Stimulated activated naive CD4-positive, alpha-beta T cell (primary cell): ENCODE measurements around the gene CCL22.
"Not testable (repeated sequence)": the region's sequence is repeated elsewhere in the genome, so short reads cannot be mapped to it uniquely, and the experiment has no call there.

Experiments
- DNase-seq, 6 experiments: peaks; one replicate each; lab custom pipeline; 2025; lab: John Stamatoyannopoulos, UW

CCL22 gene, protein sequence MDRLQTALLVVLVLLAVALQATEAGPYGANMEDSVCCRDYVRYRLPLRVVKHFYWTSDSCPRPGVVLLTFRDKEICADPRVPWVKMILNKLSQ

DNA sequence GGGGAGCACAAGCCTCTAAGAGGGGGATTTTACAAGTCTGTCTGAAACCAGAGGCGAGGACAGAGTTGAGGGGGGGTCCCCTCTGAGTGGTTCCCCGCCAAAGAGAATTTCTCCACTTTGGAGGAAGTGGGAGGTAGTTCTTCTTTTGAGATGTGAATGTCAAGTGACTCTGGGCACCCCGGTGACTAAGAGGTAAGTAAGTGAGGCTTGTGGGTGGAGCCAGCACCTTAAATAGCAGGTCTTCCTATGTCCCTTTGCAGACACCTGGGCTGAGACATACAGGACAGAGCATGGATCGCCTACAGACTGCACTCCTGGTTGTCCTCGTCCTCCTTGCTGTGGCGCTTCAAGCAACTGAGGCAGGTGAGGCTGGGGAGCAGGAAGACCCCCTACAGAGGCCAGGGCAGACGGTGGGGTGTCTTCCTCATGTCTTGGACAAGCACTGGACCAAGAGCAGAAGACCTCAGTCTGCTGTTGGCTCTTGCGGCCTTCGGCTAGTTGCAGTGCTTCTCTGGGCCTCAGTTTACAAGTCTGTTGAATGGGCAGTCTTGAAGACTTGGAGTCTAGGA, at the start of gene CCL22:
CCL22 (plus strand) TSS at position 257 of the 569 bp plus-strand sequence; CDS start at position 291, 34 bp downstream.
- DNase-seq = no peak

DNA sequence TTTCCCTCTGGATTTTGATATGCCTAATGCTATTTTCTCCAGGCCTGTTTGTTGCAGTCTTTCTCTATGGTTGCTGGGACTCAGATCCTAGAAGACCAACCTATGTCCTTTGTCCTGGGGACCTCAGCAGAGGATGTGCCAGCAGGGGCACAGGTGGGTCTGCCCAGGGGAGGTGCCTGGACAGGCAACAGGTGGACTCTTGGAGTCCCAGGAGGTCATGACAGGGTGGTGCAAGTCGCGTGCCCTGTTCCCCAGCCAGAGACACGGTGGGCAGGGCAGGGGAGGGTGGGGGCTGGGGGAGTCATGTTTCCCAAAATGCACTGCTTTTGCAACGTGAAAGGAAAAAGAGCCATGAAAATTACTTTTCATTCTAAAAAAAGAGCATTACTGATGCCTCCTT, 47.8 kb upstream of the CCL22 start:
- no peak for DNase-seq

DNA sequence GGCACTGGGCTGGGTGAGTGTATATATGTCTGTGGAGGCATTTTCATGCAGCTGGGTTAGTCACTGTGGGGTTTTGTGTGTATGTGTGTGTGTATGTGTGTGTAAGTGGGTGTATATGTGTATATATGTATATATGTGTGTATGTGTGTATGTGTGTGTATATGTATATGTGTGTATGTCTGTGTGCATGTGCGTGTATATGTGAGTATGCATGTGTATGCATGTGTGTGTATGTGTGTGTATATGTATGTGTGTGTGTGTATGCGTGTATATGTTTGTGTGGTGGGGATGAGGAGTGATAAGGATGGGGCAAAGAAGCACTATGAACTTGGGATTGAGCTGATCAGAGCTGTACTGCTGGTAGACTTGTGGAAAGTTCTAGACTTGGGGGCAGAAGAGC, 45.1 kb upstream of the CCL22 start:
- no peak for DNase-seq

DNA sequence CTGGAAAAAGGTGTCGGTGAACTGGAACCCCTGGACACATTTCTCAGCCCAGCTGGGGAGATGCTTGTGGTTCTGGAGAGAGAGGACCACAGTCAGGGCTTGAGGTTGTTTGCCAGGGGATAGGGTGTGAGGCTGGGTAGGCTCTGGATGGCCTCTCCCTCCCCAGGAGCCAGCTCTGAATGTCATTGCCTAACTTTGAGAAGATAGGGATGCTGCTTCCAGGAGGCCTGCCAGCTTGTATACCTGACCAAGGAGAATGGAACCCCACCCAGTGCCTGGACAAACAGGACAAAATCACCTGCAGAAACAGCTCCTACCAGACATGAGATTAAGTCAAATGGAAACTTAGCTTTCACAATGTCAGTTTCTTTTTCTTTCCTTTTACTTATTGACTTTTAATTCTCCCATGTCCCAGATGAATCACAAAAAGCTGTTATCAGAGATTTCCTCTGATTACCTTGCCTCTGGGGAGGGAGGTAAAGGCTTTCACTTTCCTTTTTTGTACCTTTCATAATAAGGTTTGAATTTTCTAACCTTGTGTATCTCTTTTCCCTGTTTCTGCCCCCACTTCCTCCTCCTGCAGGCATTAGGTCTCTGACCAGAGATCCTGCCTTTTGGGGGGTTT, 44.3 kb upstream of the CCL22 start:
- peak in 2 of 6 experiments; percentile 9 to 15 for DNase-seq

DNA sequence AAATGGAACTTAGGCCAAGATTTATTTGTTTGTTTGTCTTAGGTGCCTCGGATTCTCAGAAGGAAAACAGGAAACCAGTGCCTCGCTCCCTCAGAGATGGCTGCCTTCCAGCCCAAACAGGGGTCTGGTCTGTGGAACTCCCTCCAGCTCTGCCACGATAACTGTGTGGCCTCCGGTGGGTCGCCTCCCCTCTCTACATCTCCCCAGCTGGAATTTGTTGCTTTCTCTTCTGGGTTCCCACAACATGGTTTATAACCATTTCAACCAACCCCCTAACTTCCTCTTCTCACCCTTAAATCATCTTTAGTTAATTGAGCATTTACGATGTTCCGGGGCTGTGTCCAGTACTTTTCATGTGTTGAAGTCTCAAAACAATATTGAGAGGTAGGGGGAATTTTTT, 43.2 kb upstream of the CCL22 start:
- DNase-seq = no peak

DNA sequence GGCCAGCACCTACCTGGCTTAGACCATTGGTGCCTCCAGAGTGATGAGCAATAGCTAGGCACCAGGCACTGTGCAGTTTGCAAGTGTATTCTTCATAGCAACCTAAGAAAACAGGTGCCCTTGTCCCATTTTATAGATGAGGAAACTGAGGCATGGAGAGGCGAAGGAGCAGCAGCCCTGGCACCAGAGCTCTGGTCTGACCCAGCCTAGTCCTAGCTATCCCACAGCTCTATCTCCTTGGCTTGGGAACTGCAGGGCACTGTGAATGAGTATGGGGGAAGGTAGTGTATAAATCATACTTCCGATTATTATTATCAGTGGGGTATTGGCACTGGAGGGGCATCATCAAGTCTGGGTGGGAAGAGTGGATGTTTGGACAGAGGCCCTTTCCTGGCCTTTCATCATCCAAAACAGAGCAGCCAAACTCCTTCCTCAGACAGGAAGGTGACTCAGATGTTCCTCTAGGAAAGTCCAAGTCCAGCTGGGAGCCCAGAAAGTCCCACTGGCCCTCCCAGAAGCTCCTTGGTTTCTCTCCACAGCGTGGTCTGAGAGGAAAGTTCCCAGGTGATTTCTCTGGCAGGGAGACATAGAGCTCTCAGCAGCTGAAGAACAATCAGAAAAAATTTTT, 42.1 kb upstream of the CCL22 start:
- no peak for DNase-seq

DNA sequence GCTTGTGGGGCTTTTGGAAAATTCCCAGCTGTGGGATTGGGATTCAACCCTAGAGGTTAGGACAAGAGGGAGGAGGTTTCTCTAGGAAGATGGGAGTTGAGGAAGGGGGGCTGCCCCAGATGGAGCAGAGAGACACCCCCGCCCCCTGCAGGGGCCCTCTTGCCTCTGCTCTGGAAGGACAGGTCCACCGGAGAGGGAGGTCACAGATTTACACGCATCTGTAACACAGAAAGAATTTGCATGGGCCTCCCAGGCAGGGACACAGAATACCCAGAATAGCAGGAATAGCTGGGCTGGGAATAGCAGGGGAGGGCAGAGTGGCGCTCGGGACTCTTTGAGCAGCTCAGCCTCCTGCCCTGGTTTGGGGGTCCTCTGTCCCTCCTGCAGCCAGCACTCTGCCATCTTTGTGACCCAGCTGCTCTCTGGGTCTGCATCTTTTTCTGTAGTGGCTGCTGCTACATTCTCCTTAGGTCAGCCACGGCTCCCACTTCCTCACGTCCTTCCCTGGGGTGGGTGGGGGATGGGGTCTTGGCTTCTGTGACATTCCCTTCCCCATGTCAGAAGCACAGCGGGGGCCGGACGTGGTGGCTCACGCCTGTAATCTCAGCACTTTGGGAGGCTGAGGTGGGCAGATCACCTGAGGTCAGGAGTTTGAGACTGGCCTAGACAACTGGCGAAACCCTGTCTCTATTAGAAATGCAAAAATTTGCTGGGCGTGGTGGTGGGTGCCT, 40.2 kb upstream of the CCL22 start:
- no peak for DNase-seq

DNA sequence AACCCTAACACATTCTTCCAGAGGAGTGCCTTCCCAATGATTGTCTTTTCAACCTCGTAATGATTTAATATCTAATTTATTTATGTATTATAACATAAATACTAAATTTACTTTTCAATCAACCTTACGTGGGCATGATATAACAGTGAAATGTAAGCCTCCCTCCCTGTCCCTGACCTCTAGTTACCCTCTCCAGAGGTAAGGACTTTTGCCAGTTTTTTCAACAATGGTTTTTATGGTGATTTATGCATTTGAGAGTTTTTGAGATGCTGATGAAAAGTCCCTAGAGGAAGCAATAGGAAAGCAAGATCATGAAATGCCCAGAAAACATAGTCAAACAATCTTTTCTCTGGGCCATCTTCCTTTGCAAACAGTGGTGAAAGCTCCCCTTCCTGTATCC, 38.9 kb upstream of the CCL22 start:
- no peak for DNase-seq

DNA sequence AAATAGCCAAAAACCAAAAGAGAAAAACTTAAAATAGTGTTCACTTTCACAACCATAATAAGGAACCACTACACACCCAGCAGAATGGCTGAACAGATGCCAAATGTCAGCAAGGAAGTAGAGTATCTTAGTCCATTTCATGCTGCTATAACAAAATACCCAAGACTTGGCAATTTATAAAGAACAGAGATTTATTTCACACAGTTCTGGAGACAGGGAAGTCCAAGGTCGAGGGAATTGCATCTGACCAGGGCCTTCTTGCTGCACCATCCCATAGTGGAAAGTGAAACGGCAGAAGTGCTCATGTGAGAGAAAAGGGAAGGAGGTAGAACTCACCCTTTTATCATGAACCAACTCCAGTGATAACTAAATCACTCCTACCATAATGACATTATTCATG, 33.8 kb upstream of the CCL22 start:
- no peak for DNase-seq

DNA sequence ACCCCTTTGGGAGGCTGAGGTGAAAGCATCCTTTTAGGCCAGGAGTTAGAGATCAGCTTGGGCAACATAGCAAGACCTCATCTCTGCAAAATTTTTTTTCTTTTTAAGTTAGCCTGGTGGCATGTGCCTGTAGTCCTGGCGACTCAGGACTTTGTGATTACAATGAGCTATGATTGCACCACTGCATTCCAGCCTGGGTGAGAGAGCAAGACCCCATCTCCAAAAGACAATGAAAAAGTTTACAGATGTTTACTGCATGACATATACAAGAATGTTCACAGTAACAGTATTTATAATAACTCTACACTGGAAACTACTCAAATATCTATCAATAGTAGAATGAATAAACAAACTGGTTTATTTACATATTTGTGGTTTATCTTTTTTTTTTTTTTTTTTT, 33.1 kb upstream of the CCL22 start:
- DNase-seq = no peak

DNA sequence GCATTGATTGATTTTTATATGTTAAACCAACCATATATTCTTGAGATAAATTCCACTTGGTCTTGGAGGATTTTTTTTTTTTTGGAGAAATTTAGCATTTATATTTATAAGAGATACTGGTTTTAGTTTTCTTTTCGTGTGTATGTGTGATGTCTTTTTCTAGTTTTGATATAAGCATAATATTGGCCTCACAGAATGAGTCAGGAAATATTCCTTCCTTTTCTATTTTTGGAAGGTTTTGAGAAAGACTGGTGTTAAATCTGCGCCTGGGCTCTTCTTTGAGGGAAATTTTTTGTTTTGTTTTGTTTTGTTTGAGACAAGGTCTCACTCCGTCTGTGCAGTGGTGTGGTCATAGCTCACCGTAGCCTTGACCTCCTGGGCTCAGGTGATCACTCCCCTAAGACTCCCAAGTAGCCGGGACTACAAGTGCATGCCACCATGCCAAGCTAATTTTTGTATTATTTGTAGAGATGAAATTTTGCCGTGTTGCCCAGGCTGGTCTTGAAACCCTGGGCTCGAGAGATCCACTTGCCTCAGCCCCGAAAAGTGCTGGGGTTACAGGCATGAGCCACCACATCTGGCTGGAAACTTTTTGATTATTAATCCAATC, 28.8 kb upstream of the CCL22 start:
- no peak for DNase-seq

DNA sequence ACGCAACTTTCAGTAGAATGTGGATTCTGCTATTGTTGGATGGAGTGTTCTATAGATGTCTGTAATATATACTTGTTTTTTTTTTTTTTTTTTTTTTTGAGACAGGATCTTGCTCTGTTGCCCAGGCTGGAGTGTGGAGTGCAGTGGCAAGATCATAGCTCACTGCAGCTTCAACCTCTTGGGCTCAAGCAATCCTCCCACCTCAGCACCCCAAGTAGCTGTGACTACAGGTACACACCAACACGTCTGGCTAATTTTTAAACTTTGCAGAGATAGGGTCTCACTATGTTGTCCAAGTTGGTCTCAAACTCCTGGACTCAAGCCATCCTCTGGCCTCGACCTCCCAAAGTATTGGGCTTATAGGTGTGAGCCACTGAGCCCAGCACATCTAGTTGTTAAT, 27.2 kb upstream of the CCL22 start:
- DNase-seq = no peak

DNA sequence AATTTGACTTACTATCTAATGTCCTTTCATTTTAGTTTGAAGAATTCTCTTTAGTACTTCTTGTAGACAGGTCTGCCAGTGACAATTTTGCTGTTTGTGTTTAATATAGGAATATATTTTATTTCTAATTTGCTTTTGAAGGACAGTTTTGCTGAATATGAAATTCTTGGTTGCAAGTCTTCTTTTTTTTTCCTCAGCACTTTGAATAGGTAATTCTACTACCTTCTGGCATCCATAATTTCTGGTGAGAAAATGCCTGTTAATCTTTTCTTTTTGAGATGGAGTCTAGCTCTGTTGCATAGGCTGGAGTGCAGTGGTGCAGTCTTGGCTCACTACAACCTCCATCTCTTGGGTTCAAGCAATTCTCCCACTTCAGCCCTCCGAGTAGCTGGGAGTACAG, 25.2 kb upstream of the CCL22 start:
- DNase-seq = no peak

DNA sequence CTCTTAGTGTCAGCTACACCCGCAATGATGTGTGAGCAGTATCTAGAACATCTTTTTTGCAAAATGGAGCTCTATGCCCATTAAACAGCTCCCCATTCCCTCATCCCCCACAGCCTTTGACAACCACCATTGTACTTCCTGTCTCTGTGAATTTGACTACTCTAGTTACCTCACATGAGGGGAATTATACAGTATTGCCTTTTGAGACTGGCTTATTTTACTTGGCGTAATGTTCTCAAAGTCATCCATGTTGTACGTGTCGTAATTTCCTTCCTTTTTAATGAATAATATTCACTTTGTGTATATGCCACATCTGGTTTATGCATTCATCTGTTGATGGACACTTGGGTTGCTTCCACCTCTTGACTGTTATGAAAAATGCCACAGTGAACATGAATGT, 23.2 kb upstream of the CCL22 start:
- no peak for DNase-seq

DNA sequence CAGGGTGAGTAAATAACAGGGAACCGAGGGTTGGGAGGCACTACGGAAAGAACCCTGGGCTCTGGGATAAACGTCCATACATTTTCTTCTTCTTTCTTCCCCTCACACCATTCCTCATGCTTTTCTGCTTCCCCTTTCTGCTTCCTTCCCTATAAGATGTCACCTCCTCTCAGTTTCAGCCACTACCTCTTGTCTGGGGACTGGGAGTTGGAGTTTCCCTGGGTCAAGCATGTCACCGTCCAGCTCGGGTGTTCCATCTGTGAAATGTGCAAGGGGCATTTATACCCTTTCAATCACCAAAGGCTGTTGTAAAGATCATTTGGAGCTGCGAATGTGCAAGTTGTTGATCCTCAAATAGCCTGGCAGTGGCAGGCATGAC, 17.5 kb upstream of the CCL22 start:
- DNase-seq = no peak

DNA sequence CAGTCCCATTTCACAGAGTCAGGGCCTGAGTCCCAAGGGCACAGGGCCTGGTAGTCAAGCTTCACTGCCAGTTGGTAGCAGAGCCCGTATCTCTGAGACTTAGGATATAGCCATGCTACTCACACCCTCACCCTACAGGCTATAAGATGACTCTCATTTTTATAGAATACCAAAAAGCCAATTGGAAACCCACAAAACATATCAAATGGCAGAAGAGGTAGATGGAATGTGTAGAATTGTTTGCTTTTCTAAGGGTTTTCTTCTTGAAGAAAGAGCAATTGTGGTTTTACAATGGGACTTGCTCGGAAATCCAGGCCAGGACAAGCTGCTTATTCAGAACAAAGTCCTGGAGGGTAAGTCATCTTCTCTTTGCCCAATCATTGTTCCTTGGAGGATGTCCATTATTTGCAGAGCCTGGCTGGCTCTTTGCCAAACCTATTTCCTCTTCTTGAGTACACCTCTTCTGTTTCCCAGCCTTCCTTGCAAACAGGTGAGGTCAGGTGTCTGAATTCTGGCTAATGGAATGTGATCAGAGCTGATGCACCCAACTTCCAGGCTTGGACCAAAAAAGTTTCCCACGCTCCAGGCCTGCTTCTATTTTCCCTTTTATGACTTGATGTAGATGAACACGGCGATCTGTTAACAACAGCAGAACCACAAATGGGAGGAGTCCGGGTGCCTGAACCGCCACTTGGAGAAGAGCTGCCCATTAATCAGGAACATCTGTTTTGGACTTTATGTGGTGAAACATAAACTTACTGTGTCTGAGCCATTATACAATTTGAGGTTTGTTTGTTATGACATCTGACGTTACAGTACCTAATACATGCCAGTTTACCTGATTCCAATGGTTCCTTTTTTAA, 16.9 kb upstream of the CCL22 start:
- no peak for DNase-seq

DNA sequence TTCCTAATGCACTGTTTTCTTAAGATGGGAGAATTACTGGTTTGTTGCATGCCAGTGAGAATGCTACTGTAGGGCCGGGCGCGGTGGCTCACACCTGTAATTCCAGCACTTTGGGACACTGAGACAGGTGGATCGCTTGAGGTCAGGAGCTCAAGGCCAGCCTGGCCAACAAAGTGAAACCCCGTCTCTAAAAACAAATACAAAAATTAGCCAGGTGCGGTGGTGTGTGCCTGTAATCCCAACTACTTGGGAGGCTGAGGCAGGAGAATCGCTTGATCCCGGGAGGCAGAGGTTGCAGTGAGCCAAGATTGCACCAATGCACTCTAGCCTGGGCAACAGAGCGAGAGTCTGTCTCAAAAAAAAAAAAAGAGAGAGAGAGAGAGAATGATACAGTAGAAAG, 16.0 kb upstream of the CCL22 start:
- not testable (repeated sequence) for DNase-seq

DNA sequence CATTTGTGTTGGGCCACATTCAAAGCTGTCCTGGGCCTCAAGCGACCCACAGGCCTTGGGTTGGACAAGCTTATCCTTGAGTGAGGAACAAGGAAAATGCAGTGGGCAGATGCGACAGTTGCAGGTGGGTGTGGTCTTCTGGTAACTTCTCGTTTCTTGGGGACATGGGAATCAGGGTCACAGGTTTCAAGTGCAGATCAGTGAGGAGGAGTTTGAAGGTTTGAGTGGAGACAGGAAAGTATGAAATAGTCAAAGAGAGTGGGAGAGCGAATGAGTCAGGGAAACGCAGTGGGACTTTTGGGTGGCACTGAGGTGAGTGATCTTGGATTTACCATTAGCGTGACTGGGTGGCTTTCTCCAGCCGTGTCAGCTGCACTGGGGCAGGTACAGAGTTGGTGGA, 15.4 kb upstream of the CCL22 start:
- DNase-seq = no peak

DNA sequence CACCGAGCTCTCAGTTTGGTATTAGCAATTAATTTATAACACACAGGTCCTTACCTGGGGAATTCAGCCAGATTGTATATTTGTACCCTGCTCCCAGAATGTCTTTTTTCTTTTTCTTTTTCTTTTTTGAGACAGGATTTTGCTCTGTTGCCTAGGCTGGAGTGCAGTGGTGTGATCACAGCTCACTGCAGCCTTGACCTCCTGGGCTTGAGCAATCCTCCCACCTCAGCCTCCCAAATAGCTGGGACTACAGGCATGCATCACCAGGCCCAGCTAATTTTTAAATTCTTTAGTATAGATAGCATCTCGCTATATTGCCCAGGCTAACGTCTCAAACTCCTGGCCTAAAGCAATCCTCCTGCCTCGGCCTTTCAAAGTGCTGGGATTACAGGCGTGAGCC, 14.5 kb upstream of the CCL22 start:
- not testable (repeated sequence) for DNase-seq

DNA sequence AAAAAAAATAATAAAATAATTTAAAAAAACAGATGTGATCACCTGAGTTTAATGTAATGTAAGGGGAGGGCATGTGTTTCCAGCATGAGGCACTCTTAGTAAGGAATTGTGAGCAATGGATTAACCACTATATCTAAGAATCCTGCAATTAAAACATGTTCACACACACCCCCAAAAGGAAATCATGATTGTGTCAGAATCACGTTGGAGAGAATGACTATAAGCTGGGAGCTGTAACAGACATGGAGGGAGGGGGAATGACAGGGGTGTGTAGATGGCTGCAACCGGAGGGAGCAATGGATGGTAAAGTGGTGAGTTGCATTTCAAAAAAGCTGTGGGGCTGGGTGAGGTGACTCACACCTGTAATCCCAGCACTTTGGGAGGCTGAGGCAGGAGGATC, 13.6 kb upstream of the CCL22 start:
- DNase-seq = no peak

DNA sequence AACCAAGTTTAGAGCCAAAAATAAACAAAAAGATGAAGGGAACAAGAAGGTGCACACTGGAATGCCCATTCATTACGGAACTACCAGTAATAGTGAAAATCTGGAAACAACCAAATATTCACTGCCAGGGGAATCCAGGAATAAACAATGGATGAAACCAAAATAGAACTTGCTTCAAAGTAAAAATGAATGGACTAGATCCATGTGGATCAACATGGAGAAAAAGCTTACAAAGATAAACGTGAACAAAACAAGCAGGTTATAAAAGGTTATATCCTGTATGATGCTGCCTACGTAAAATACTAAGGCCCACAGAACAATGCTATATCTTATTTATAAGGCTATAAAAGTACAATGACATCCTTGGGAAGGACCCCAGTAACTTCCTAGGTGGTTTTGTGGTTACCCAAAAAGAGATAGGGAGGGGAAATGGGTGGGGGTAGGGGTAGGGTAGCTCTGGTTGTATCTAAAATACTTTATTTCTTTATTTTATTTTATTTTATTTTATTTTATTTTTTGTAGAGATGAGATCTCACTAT, 12.8 kb upstream of the CCL22 start:
- DNase-seq = peak in 2 of 6 experiments; percentile 5 to 12
